ENCODE results near the gene TMEM182. TPM values are rescaled to one million over a fixed set of nuclear protein-coding genes. Genes with fewer than 3 reads are reported as not detected.
A peak's percentile ranks its signal among the peaks of the same experiment; 100 is the strongest.

TMEM182 gene
- total RNA-seq, 4 donors from 2014 or later: 2.3 to 3.3 (median 2.8) TPM

DNA sequence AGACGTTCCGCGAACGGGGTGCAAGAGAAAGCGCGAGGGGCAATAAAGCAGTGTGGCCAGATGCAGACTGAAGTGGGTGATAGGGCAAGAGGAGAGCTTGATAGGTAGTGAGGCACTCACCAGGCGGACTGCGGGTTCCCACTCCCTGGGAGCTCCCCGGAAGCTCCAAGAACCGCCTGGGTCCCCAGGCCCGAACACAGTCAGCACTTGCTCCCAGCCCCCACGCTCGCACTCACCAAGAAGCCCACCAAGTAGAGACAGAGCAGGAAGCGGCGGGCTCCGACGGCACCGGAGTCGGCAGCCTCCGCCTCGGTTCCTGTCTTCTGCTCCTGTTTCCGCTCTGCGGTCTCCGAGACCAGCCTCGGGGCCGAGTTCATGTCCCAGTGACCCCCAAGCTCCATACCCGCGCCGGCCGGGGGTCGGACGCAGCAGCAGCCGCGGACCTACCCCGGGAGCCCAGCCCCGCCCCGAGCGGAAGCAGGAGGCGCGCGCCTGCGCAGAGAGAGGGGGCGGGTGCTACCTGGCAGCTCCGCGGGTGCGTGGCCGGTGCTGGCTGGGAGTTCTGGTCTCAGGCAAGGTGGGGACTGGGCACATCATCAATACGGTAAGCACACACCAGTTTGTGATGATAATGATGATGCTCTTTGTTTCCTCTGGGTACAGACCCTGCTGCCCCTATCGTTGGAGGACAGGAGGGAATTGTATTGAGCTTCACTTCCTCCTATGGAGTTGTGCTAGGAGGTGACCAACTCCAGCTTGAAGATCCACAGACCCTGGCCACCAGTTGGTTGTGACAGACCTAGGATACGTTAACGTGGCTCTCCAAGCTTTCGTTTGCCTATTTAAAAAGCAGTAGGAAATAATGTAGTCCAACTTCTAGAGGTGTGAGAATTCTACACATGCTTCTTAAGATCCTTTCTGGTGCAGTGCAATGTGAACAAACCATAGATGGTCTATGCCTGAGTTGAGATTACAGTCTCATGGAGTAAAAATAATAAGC, 25.1 kb upstream of the TMEM182 start:
- DNase-seq: peak; percentile 82 to 85
- peak in 1 of 2 donors; percentile 81 for TF ChIP-seq POLR2A (IDR thresholded peaks at IDR 0.05)
- TF ChIP-seq, protein P1, sequence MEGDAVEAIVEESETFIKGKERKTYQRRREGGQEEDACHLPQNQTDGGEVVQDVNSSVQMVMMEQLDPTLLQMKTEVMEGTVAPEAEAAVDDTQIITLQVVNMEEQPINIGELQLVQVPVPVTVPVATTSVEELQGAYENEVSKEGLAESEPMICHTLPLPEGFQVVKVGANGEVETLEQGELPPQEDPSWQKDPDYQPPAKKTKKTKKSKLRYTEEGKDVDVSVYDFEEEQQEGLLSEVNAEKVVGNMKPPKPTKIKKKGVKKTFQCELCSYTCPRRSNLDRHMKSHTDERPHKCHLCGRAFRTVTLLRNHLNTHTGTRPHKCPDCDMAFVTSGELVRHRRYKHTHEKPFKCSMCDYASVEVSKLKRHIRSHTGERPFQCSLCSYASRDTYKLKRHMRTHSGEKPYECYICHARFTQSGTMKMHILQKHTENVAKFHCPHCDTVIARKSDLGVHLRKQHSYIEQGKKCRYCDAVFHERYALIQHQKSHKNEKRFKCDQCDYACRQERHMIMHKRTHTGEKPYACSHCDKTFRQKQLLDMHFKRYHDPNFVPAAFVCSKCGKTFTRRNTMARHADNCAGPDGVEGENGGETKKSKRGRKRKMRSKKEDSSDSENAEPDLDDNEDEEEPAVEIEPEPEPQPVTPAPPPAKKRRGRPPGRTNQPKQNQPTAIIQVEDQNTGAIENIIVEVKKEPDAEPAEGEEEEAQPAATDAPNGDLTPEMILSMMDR (IDR thresholded peaks at IDR 0.05): no peak
- Histone ChIP-seq H3K9me3 (no peaks in the 10 kb centered on the region), H3K27me3 (no peaks in the 10 kb centered on the region), H3K4me3 (replicated peaks in 1 of 3) (peak overlapping the region; percentile 56 to 86 (median 75)), H3K4me1 (peaks cover 12 to 15% of the 10 kb centered on the region in 2 donors), H3K36me3 (no peaks in the 10 kb centered on the region), H3K27ac (peak overlapping the region; percentile 38 to 69 (median 69))
- 0 to 1% methylated on average over 39 to 42 of the region's 52 CpGs for WGBS, 2 donors
- intact Hi-C loops (cut with DNase I): no loop called here

DNA sequence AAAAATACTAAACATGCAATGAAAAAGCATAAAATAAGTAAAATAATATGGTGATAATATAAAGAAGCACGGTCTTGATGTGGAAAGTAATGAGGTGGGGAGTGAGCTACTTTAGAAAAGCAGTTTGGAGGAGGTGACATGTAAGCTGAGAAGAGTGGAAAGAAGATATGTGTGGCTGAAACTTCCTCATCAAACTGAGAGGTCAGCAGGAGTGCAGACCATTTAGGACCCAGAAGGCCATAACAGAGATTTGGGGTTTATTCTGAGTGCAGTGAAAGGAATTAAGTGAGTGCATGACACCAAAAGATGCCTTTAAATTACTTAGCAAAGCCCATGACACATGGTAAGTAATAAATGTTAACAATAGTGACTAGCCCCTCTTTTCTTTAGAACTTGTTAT, 24.4 kb upstream of the TMEM182 start:
- Histone ChIP-seq H3K9me3 (no peaks in the 10 kb centered on the region), H3K27ac (no peak overlapping the region), H3K4me1 (peaks cover 12 to 15% of the 10 kb centered on the region in 2 donors), H3K36me3 (no peaks in the 10 kb centered on the region), H3K4me3 (replicated peaks in 1 of 3) (peak overlapping the region in 2 of 3 donors; percentile 56 to 86), H3K27me3 (no peaks in the 10 kb centered on the region)
- DNase-seq: no peak
- intact Hi-C loops (cut with DNase I): no loop called here
- TF ChIP-seq, protein P1 (IDR thresholded peaks at IDR 0.05): no peak
- no peak for TF ChIP-seq POLR2A (IDR thresholded peaks at IDR 0.05)
- 74 to 78% methylated on average over 1 of the region's 1 CpG for WGBS, 2 donors

DNA sequence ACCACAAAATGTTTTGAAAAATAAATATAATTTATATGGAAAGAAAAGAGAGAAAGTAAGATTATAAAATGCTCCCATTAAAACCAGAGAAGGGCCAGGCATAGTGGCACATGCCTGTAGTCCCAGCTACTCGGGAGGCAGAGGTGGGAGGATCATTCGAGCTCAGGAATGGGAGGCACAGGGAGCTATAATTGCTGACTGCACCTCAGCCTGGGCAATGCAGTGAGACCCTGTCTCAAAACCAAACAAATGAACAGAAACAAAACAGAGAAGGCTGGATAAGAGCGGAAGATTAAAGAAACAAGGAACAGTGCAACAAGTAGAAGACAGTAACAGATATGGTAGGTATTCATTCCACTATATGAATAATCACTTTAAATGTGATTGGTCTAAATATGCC, 18.6 kb upstream of the TMEM182 start:
- no peak for DNase-seq
- TF ChIP-seq POLR2A (IDR thresholded peaks at IDR 0.05): no peak
- TF ChIP-seq, protein P1 (IDR thresholded peaks at IDR 0.05): no peak
- Histone ChIP-seq H3K36me3 (no peaks in the 10 kb centered on the region), H3K4me3 (replicated peaks in 1 of 3) (no peak overlapping the region), H3K4me1 (no peaks in the 10 kb centered on the region), H3K27me3 (no peaks in the 10 kb centered on the region), H3K27ac (no peak overlapping the region), H3K9me3 (no peaks in the 10 kb centered on the region)
- intact Hi-C loops (cut with DNase I): no loop called here
- WGBS, 2 donors: 94 to 98% methylated on average over 3 of the region's 3 CpGs

DNA sequence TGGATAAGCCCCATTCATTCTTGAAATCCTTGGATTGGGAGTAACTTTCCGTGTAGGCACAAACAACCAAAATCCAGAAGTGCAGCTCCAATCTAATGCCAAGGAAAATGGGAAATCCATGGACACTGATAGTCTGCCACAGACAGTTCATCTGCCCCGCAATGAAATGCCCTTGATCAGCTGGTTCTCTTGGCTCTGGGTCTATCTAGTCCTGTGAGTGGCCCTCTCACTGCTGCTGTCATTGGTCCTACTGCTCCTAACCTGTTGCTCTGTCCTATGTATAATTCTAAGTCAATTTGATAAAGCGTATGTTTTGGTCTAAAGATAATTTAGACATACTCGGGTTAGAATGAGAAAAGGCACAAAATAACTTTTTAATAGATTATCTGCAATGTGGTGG, 13.7 kb upstream of the TMEM182 start:
- H3K27ac ChIP-seq: no peak overlapping the region
- no peaks in the 10 kb centered on the region for H3K27me3 ChIP-seq
- H3K9me3 ChIP-seq: no peaks in the 10 kb centered on the region
- intact Hi-C loops (cut with DNase I): no loop called here
- DNase-seq: no peak
- H3K4me3 ChIP-seq (replicated peaks in 1 of 3): no peak overlapping the region
- TF ChIP-seq, protein P1 (IDR thresholded peaks at IDR 0.05): no peak
- TF ChIP-seq POLR2A (IDR thresholded peaks at IDR 0.05): no peak
- no peaks in the 10 kb centered on the region for H3K36me3 ChIP-seq
- 94% methylated on average over 4 of the region's 4 CpGs for WGBS, 2 donors
- no peaks in the 10 kb centered on the region for H3K4me1 ChIP-seq

DNA sequence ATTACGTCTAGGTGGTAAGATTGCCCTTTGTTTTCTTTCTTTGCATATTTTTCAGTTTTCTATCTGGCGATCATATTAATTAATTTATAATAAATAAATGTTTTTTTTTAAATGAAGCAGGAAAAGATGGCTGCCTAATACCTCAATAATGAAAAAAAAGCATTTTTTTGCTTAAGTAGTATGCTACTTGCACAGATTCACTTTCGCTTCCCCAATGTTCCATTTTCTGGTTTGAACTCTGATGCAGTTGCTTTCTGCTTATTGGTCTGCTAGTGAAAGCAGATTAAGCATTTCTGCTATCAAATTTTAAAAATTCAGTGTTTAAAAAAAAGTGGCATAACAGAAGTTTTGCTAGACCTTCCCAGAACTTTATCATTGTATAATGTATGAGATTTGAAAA, 11.9 kb upstream of the TMEM182 start:
- Histone ChIP-seq H3K4me3 (replicated peaks in 1 of 3) (no peak overlapping the region), H3K27me3 (no peaks in the 10 kb centered on the region), H3K9me3 (no peaks in the 10 kb centered on the region), H3K36me3 (no peaks in the 10 kb centered on the region), H3K27ac (no peak overlapping the region), H3K4me1 (no peaks in the 10 kb centered on the region)
- WGBS, 2 donors: 84% methylated on average over 3 of the region's 3 CpGs
- no peak for DNase-seq
- TF ChIP-seq, protein P1 (IDR thresholded peaks at IDR 0.05): no peak
- TF ChIP-seq POLR2A (IDR thresholded peaks at IDR 0.05): no peak
- intact Hi-C loops (cut with DNase I): no loop called here
